Measurements from ENCODE around the gene NCK2. TPM values are rescaled to one million over a fixed set of nuclear protein-coding genes. Genes with fewer than 3 reads are reported as not detected.
A peak's percentile ranks its signal among the peaks of the same experiment; 100 is the strongest.

NCK2 gene
- polyA plus RNA-seq, 1 of the 3 experiments (the other 2 are of a cell fraction) = 42.8 TPM

GRCh38 chr2:105919191-105919811 is 174.6 kb downstream of the NCK2 start:
- POLR2A ChIA-PET = no interaction called here
- Histone ChIP-seq H3K9me3 (no peaks in the 10 kb centered on the region), H3K9ac (no peak overlapping the region), H3K4me2 (no peak overlapping the region), H2AFZ (ENCODE audit: low read depth) (no peak overlapping the region), H3K4me3 (ENCODE audit: low read depth in 2 of 2, low read length in 1 of 2) (no peak overlapping the region), H3K27me3 (ENCODE audit: insufficient read depth) (no peaks in the 10 kb centered on the region), H3K27ac (ENCODE audit: low read depth in 2 of 2, low read length in 1 of 2) (no peak overlapping the region), H3K36me3 (replicated peaks in 1 of 2; ENCODE audit: control insufficient read depth in 1 of 2, insufficient read depth in 2 of 2, low read length in 1 of 2) (no peaks in the 10 kb centered on the region), H3K4me1 (ENCODE audit: control insufficient read depth in 1 of 2, insufficient read depth in 2 of 2, low read depth in 1 of 2, low read length in 1 of 2) (peaks cover 0 to 2% of the 10 kb centered on the region in 2 experiments; a peak in 1 of 4 replicates), H3K79me2 (ENCODE audit: insufficient read depth) (no peaks in the 10 kb centered on the region), H4K20me1 (ENCODE audit: insufficient read depth) (no peaks in the 10 kb centered on the region), H3K9me2 (no peaks in the 10 kb centered on the region), H3F3A (replicated peaks; ENCODE audit: insufficient read depth) (no peaks in the 10 kb centered on the region)
- CTCF ChIA-PET = interaction anchor here (0.8 to 1.2 kb wide), 2 partner anchors 12 to 524 kb away, joined by 3 read pairs; no protein-coding TSS in a partner anchor
- WGBS (ENCODE audit: low lambda C conversion rate) = 62% methylated on average over 3 of the region's 3 CpGs
- no peak for DNase-seq
- TF ChIP-seq TCF12 (IDR thresholded peaks at IDR 0.05) = no peak
- TF ChIP-seq, protein P1, sequence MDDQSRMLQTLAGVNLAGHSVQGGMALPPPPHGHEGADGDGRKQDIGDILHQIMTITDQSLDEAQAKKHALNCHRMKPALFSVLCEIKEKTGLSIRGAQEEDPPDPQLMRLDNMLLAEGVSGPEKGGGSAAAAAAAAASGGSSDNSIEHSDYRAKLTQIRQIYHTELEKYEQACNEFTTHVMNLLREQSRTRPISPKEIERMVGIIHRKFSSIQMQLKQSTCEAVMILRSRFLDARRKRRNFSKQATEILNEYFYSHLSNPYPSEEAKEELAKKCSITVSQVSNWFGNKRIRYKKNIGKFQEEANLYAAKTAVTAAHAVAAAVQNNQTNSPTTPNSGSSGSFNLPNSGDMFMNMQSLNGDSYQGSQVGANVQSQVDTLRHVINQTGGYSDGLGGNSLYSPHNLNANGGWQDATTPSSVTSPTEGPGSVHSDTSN (IDR thresholded peaks at IDR 0.05) = no peak

DNA sequence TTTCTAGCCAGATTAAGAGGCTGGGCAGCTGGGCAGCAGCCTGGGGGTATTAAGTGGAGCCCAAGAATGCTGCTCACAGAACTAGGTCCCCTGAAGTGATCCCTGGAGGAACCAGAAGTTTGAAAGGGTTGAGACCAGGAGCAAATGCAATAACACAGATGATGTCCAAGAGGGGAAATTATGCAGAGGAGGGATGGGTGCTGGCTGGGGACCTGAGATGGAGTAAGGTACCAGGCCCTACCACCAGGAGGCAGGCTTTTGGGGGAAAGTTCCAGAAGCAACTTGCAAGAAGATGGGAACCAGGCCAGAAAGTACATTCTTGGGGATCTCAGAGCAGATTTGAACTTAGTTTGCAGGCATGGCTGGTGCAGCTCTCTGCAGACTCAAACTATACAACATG is 175.1 kb downstream of the NCK2 start:
- Histone ChIP-seq H3K27ac (ENCODE audit: low read depth in 2 of 2, low read length in 1 of 2) (no peak overlapping the region), H4K20me1 (ENCODE audit: insufficient read depth) (no peaks in the 10 kb centered on the region), H3K27me3 (ENCODE audit: insufficient read depth) (no peaks in the 10 kb centered on the region), H3K36me3 (replicated peaks in 1 of 2; ENCODE audit: control insufficient read depth in 1 of 2, insufficient read depth in 2 of 2, low read length in 1 of 2) (no peaks in the 10 kb centered on the region), H3K9me3 (no peaks in the 10 kb centered on the region), H2AFZ (ENCODE audit: low read depth) (no peak overlapping the region), H3F3A (replicated peaks; ENCODE audit: insufficient read depth) (no peaks in the 10 kb centered on the region), H3K9me2 (no peaks in the 10 kb centered on the region), H3K4me3 (ENCODE audit: low read depth in 2 of 2, low read length in 1 of 2) (no peak overlapping the region), H3K4me2 (no peak overlapping the region), H3K79me2 (ENCODE audit: insufficient read depth) (no peaks in the 10 kb centered on the region), H3K9ac (no peak overlapping the region), H3K4me1 (ENCODE audit: control insufficient read depth in 1 of 2, insufficient read depth in 2 of 2, low read depth in 1 of 2, low read length in 1 of 2) (peaks cover 0 to 3% of the 10 kb centered on the region in 2 experiments; a peak in 1 of 4 replicates)
- TF ChIP-seq, protein P2, sequence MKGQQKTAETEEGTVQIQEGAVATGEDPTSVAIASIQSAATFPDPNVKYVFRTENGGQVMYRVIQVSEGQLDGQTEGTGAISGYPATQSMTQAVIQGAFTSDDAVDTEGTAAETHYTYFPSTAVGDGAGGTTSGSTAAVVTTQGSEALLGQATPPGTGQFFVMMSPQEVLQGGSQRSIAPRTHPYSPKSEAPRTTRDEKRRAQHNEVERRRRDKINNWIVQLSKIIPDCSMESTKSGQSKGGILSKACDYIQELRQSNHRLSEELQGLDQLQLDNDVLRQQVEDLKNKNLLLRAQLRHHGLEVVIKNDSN (IDR thresholded peaks at IDR 0.05; ENCODE audit: borderline replicate concordance, low read depth) = no peak
- TF ChIP-seq CTCF (IDR thresholded peaks at IDR 0.05) = peak; percentile 42
- POLR2A ChIA-PET = no interaction called here
- CTCF ChIA-PET = interaction anchor here (0.8 to 1.2 kb wide), 2 partner anchors 12 to 524 kb away, joined by 3 read pairs; no protein-coding TSS in a partner anchor
- no peak for DNase-seq

DNA sequence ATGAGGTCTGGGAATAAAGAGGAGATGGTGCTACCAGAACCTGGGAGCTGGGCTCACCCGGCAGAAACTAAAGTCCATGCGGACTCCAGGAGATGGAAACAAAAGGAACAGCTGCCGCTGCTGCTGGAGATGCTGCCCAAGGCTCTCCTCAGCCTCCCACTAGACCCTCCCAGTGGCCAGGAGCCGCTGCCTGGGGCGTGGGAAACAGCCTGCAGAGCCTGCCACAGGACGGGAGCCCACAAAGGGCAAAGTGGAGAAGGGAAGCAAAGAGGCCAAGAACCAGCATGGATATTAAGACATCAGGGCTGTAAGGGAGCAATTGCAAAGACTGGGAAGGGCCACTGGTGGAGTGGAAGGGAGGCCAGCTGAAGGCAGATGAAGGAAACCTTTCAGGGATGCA is 179.6 kb downstream of the NCK2 start:
- Histone ChIP-seq H3K27ac (ENCODE audit: low read depth in 2 of 2, low read length in 1 of 2) (no peak overlapping the region), H3K4me3 (ENCODE audit: low read depth in 2 of 2, low read length in 1 of 2) (no peak overlapping the region), H3K9me2 (no peaks in the 10 kb centered on the region), H3K79me2 (ENCODE audit: insufficient read depth) (no peaks in the 10 kb centered on the region), H3F3A (replicated peaks; ENCODE audit: insufficient read depth) (no peaks in the 10 kb centered on the region), H3K9ac (no peak overlapping the region), H2AFZ (ENCODE audit: low read depth) (no peak overlapping the region), H3K4me2 (no peak overlapping the region), H3K4me1 (ENCODE audit: control insufficient read depth in 1 of 2, insufficient read depth in 2 of 2, low read depth in 1 of 2, low read length in 1 of 2) (peaks cover 0 to 17% of the 10 kb centered on the region in 2 experiments; a peak in 2 of 4 replicates), H4K20me1 (ENCODE audit: insufficient read depth) (no peaks in the 10 kb centered on the region), H3K9me3 (no peaks in the 10 kb centered on the region), H3K27me3 (ENCODE audit: insufficient read depth) (no peaks in the 10 kb centered on the region), H3K36me3 (replicated peaks in 1 of 2; ENCODE audit: control insufficient read depth in 1 of 2, insufficient read depth in 2 of 2, low read length in 1 of 2) (no peaks in the 10 kb centered on the region)
- ChIA-PET CTCF (interaction anchor here (0.9 kb wide), 1 partner anchor 9 kb away, joined by 3 read pairs; no protein-coding TSS in a partner anchor), POLR2A (no interaction called here)
- no peak for DNase-seq
- WGBS (ENCODE audit: low lambda C conversion rate) = 52% methylated on average over 6 of the region's 6 CpGs
- TF ChIP-seq, protein P1 (IDR thresholded peaks at IDR 0.05) = no peak
- TF ChIP-seq, protein P3, sequence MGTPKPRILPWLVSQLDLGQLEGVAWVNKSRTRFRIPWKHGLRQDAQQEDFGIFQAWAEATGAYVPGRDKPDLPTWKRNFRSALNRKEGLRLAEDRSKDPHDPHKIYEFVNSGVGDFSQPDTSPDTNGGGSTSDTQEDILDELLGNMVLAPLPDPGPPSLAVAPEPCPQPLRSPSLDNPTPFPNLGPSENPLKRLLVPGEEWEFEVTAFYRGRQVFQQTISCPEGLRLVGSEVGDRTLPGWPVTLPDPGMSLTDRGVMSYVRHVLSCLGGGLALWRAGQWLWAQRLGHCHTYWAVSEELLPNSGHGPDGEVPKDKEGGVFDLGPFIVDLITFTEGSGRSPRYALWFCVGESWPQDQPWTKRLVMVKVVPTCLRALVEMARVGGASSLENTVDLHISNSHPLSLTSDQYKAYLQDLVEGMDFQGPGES (IDR thresholded peaks at IDR 0.05; ENCODE audit: low read depth, low read length) = no peak
- TF ChIP-seq TCF12 (IDR thresholded peaks at IDR 0.05) = no peak
- no peak for TF ChIP-seq FOXM1 (IDR thresholded peaks at IDR 0.05; ENCODE audit: low read depth)
- TF ChIP-seq EZH2phosphoT487 (IDR thresholded peaks at IDR 0.05; ENCODE audit: borderline replicate concordance, low read depth) = no peak
- no peak for TF ChIP-seq RFX5 (IDR thresholded peaks at IDR 0.05; ENCODE audit: low read length)
- no peak for TF ChIP-seq MAX (IDR thresholded peaks at IDR 0.05; ENCODE audit: low read depth)
- no peak for TF ChIP-seq SMC3 (IDR thresholded peaks at IDR 0.05; ENCODE audit: low read depth, low read length)
- TF ChIP-seq CTCF (IDR thresholded peaks at IDR 0.05) = no peak
- no peak for TF ChIP-seq MEF2A (IDR thresholded peaks at IDR 0.05; ENCODE audit: borderline replicate concordance, low read depth)

All from SK-N-SH (cell line).